ENCODE results near the gene OTUD3.
"Not testable (repeated sequence)": the region's sequence is repeated elsewhere in the genome, so short reads cannot be mapped to it uniquely, and the experiment has no call there.

OTUD3 gene

DNA sequence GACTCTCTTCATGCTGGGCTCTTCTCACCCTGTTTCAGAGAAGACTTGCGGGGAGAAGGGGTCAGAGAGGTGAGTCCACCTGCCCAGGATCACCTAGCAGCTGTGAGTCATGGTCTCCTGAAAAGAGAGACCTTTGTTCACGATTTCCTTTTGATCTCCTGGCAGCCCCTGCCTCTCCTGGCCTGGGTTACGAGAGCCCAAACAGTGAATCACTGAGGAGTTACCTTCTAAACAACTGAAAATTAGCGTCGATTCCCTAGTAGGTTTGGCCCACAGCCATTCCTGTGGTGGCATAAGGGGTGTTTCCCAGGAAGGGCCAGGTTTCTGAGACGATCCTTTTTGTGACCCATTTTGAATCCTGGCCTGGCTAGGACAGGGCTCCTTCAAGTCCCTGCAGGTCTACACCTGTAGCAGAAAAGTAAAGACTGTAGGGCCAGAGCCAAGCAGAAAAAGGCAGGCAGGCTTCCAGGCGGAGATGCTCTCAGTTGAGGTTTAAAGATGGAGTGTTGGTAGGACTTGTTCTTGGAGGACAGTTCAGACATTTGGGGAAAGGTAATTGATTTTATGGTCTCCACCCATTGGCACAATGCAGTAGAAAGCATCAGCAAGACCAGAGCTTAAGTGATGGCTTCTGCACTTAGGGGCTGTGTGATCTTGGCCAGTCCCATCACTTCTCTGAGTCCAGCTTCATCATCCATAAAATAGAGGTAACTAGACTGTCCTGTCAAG is 43.3 kb downstream of the OTUD3 start:
- Histone ChIP-seq H3K9me3 (no peaks in the 10 kb centered on the region), H3K27me3 (peaks cover 0 to 34% of the 10 kb centered on the region in 2 donors), H3K36me3 (no peaks in the 10 kb centered on the region), H3K27ac (no peak overlapping the region), H3K4me3 (no peak overlapping the region), H3K4me1 (no peaks in the 10 kb centered on the region)
- intact Hi-C loops (cut with DNase I; ENCODE audit: low total_unique reads), result no loop called here
- no peak for DNase-seq
- TF ChIP-seq, protein P1, sequence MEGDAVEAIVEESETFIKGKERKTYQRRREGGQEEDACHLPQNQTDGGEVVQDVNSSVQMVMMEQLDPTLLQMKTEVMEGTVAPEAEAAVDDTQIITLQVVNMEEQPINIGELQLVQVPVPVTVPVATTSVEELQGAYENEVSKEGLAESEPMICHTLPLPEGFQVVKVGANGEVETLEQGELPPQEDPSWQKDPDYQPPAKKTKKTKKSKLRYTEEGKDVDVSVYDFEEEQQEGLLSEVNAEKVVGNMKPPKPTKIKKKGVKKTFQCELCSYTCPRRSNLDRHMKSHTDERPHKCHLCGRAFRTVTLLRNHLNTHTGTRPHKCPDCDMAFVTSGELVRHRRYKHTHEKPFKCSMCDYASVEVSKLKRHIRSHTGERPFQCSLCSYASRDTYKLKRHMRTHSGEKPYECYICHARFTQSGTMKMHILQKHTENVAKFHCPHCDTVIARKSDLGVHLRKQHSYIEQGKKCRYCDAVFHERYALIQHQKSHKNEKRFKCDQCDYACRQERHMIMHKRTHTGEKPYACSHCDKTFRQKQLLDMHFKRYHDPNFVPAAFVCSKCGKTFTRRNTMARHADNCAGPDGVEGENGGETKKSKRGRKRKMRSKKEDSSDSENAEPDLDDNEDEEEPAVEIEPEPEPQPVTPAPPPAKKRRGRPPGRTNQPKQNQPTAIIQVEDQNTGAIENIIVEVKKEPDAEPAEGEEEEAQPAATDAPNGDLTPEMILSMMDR (IDR thresholded peaks at IDR 0.05), result no peak

- Histone ChIP-seq H3K27ac (no peak overlapping the region), H3K4me3 (no peak overlapping the region), H3K4me1 (no peaks in the 10 kb centered on the region), H3K9me3 (peaks cover under 1 to 7% (median 3%) of the 10 kb centered on the region in 3 donors), H3K36me3 (no peaks in the 10 kb centered on the region), H3K27me3 (peaks cover 0 to 34% of the 10 kb centered on the region in 2 donors)
- TF ChIP-seq, protein P1 (IDR thresholded peaks at IDR 0.05), result no peak
- no peak for DNase-seq
- intact Hi-C loops (cut with DNase I; ENCODE audit: low total_unique reads), result no loop called here
Measured at GRCh38 chr1:19926296-19927129, 44.3 kb downstream of the OTUD3 start.

- DNase-seq; intact Hi-C loops (cut with DNase I; ENCODE audit: low total_unique reads); H3K36me3 ChIP-seq; H3K27ac ChIP-seq; H3K4me3 ChIP-seq; H3K4me1 ChIP-seq: not testable (repeated sequence)
- Histone ChIP-seq H3K27me3 (peaks cover 0 to 32% of the 10 kb centered on the region in 2 donors), H3K9me3 (peaks cover 4 to 13% (median 8%) of the 10 kb centered on the region in 3 donors)
Measured at GRCh38 chr1:19927130-19927421, 44.9 kb downstream of the OTUD3 start.

GRCh38 chr1:19932866-19933265 is 50.7 kb downstream of the OTUD3 start:
- Histone ChIP-seq H3K4me3 (no peak overlapping the region), H3K27me3 (no peaks in the 10 kb centered on the region), H3K9me3 (peaks cover 4 to 18% (median 8%) of the 10 kb centered on the region in 3 donors), H3K36me3 (no peaks in the 10 kb centered on the region), H3K27ac (no peak overlapping the region), H3K4me1 (no peaks in the 10 kb centered on the region)
- no peak for DNase-seq
- intact Hi-C loops (cut with DNase I; ENCODE audit: low total_unique reads), result no loop called here
- TF ChIP-seq, protein P1 (IDR thresholded peaks at IDR 0.05), result no peak

GRCh38 chr1:19934336-19934735 is 52.1 kb downstream of the OTUD3 start:
- TF ChIP-seq, protein P1 (IDR thresholded peaks at IDR 0.05), result no peak
- intact Hi-C loops (cut with DNase I; ENCODE audit: low total_unique reads), result no loop called here
- Histone ChIP-seq H3K4me3 (no peak overlapping the region), H3K27me3 (no peaks in the 10 kb centered on the region), H3K27ac (no peak overlapping the region), H3K9me3 (peaks cover 4 to 18% (median 8%) of the 10 kb centered on the region in 3 donors), H3K36me3 (no peaks in the 10 kb centered on the region), H3K4me1 (no peaks in the 10 kb centered on the region)
- no peak for DNase-seq
